HG03039 (cell line): ENCODE results near the gene CHN2.

ENCODE experiments used
- ATAC-seq: cut with Tn5 transposase; IDR thresholded peaks from one replicate; pipeline ENCODE4 v1.9.1; 2021; ENCODE audit warnings: mild to moderate bottlenecking, moderate library complexity; ENCODE audit not compliant: unreplicated experiment

The CHN2 gene

GRCh38 chr7:29304756-29305155, 110.2 kb downstream of the CHN2 start:
- no peak for ATAC-seq

DNA sequence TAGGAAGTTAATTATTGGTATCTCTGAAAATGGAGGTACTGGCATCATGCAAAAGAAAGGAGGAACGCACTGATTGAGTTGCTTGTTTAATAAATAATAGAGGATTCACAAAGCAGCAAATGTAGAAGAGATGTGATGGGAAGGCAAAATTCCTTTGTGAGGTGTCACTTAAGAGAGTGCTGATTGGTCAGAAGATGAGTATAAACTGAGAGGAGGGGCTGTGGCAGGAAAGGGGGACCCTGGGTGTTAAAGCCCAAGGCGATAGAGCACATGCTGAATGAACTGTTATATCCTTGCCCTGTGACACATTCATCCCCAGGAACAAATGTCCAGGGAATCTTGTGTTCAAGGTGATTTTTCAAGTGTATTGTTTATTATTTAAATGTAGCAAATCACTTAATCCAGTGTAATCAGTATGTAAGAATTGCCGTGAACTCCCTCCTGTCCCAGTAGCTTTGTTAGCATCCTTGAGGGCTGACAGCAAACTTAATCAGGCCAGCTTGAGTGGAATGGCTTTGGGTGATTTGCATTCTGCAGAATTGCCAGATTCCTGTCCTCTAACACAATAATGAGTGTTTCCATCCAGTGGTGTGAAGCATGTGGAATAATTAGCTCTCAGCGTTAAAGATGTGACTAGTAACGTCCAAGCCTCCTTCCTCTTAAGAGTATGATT, 111.9 kb downstream of the CHN2 start:
- ATAC-seq: no peak

DNA sequence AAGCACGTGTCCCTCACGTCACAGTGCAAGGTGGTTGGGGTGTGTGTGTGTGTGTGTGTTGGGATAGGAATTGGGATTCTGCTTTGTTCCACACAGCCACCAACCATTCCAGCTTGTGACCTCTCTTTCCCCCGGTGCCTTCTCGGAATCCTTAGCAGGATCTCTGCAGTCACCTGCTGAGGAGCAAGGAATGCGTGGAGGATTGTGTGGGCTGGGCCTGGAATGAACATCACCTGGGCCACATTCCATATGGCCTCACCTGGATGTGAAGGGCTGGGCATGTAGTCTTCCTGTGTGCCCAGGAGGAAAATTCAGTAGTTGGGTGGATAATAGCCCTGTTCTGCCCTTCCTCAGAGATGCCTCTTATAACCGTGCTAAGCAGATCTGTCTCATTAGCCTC, 113.8 kb downstream of the CHN2 start:
- no peak for ATAC-seq

DNA sequence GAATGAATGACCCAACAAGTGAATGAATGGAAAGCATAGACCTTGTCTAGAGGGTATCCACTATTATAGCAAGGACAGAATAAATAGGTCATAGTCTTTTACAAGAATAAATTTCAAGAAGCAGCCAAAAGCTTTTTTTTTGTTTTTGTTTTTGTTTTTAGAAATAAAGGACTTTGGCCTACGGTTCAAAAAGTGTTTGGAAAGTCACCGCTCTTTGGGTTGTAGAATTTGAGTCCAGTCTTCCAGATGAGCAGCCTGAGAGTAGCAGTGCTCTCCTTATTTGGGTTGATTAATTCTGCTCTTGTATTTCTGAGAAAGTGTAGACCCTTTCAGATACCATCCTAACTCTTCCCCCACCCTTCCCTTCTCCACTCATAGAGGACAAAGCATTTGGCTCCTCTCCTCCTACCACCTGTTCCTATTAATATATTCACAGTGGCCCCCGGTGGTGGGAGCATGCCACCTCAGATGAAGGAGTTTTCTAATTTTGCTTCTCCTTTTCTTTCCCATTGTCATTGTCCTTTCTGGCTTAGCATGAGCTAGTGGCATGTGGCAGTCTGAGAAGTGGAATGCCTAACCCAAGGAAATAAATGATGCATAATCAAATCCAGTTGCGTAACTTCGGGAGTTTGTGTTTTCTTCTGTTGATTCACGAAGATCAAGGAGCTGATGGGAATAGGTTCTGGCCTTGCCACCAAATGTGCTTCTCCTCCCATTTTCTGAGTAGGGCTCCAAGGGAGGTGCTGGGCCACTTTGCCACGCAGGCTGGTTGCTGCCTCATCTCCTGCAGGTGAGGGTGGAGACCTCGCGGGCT, 114.7 kb downstream of the CHN2 start:
- ATAC-seq: no peak

- no peak for ATAC-seq
Observed at GRCh38 chr7:29310625-29311024, 116.0 kb downstream of the CHN2 start.

- ATAC-seq: no peak
Observed at GRCh38 chr7:29311314-29311713, 116.7 kb downstream of the CHN2 start.

GRCh38 chr7:29314148-29314547, 119.6 kb downstream of the CHN2 start:
- ATAC-seq: no peak

- no peak for ATAC-seq
Observed at GRCh38 chr7:29315122-29315891, 120.7 kb downstream of the CHN2 start.

DNA sequence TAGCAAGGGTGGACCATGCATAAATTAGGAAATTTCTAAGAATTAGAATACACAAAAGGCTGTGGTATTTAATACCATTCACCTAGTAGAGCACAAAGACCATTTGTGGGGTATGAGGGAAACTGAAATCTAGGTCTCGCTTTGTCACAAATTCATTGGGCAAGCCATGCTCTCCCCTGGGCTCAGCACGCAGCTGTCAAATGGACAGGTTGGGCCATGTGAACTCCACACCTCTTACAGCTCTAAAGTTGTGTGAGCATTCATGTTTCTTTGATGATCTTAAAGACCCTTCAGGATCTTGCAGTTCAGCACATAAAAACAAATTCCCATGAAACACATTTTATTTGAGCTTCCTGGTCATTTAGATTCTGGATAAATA, 121.3 kb downstream of the CHN2 start:
- ATAC-seq: no peak

DNA sequence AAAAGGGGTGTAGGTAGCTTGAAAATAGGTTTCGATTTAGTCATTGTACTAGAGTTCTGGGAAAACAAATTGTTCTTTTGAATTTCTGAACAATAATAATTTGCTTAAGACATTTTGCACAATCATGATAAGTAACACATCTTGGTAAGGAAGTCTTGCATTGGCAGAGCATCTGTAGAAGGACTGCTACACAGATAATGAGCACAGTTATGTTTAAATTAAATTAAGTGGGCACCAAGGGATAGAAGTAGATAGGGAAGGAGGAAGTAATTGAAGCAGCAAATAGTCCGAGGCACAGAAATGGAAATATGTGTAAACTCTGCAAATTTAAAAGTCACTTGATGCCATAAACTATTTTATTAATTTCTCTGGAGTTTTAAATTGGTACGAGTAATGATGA, 122.4 kb downstream of the CHN2 start:
- no peak for ATAC-seq

DNA sequence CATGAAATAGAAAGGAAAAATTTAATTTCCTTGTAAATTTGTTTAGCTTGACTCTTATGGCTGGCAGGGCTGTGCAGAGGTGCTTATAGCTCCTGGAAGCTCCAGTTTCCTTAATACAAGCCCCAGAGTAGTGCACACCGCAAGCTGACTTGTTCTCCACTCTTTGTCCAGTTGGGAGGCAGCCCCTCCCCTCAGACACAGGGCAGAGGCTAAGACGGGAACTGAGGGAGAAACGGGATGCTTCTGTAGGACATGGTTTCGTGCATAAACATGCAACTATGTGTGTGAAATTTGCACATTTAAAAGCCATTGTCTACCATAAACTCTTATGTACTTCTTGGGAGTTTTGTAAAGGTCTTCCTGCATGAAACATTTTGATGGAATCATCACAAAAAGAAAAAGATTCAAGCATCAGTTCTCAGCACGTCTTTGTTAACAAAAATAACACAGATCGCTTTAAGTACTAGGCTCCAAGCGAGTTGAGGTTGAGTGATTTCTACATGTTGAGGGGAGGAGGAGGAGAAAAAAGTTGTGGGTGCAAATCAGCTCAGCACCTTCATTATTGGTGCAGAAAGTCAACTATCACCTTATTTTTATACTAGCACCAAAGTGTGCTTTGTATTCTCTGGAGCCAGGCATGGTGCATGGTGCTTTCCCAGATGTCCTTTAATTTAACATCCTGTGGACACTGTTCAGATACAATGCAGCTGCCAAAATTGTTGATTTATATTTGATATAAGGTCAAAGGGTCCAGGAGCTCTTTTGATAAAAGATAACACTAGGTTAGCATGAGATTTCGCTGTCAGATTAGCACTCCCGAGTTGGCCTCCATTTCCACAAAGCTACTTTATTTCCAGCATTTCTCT, 124.5 kb downstream of the CHN2 start:
- ATAC-seq: no peak

DNA sequence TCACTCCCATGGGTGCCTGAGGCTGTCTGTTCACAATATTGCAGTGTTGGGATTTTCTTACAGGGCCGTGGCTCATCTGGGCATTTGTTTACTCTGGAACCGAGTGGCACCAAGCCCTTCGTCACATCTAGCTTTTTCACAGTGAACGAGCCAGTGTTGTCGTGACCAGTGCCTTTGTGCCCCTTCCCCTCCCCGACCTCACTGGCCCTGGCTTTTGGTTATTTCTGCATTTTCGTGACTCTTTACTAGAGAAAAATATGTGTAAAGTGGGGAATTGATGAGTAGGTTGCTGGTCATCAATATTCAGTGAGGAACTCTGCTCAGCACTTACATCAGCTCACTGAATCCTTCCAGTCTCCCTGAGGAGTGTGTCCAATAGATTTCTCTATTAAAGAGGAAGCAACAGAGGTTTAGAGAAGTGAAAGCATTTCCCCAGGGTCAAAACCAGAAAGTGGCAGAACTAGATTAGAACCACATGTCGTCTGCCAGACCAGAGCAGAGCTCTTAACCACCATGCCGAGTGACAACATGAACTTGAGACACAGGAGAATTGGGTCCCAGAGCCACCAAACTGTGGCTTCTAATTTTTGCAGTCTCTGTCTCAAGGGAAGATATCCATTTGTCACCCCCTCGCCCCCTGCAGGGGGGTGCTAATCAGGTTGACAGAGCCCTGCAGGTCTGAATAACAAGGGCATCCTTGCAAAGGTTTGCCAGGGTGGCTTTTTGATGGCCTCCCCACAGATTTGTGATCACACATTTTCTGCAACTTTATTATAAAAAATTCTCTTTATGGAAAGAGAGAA, 125.3 kb downstream of the CHN2 start:
- no peak for ATAC-seq

DNA sequence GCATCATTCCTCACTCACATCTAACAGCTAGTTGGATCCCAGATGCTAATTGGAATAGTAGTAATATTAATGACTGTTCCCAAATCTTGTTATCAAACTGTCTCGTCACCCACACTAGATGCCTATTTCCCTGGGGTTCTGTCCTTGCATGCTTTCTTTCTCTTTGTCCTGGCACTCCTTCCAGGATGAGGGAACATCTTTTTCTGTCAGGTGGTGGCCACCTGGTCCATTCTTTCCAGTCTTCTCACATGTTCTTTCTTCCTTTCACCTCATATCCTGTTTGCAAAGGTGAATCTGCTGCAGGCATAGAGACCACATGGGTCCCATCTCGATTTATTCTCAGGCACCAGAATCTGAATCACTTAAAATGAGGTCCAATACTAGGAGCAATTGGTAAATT, 126.0 kb downstream of the CHN2 start:
- ATAC-seq: no peak

GRCh38 chr7:29322023-29322712, 127.6 kb downstream of the CHN2 start:
- ATAC-seq: no peak

- no peak for ATAC-seq
Observed at GRCh38 chr7:29325476-29325875, 130.9 kb downstream of the CHN2 start.

- ATAC-seq: no peak
Observed at GRCh38 chr7:29326864-29327263, 132.3 kb downstream of the CHN2 start.

- ATAC-seq: no peak
Observed at GRCh38 chr7:29327455-29327854, 132.9 kb downstream of the CHN2 start.

GRCh38 chr7:29328045-29328444, 133.5 kb downstream of the CHN2 start:
- ATAC-seq: no peak

GRCh38 chr7:29328811-29329210, 134.2 kb downstream of the CHN2 start:
- ATAC-seq: no peak
